Measurements from ENCODE around the gene AGBL5.

GRCh38 chr2:27073782-27074181, 22.3 kb downstream of the AGBL5 start:
- TF ChIP-seq CTCF (IDR thresholded peaks at IDR 0.05; ENCODE audit: low read length) = no peak
- no peak for TF ChIP-seq EZH2 (optimal IDR thresholded peaks at IDR 0.05; ENCODE audit: low read depth, low read length)

Data from MM.1S (cell line).